Liver (tissue), 9 donors: ENCODE measurements around the gene HOXB3. TPM values are rescaled to one million over a fixed set of nuclear protein-coding genes. Genes with fewer than 3 reads are reported as not detected.

Experiments used
- DNase-seq: peaks from one replicate; pipeline ENCODE4 v3.0.0-alpha.2; 2017; ENCODE audit warnings: low spot score
- H3K27ac ChIP-seq, 2 donors: one replicate each; pipeline ENCODE4 v1.7.0; 2013; ENCODE audit warnings: inconsistent platforms in 2 of 2, low read length in 2 of 2, control low read depth in 1 of 2, low read depth in 1 of 2, mild to moderate bottlenecking in 1 of 2
- H3K27me3 ChIP-seq, 4 donors: one replicate each; pipeline versions ENCODE4 v1.6.1 to v1.7.0; 2013; ENCODE audit warnings: low read length in 3 of 4, inconsistent platforms in 1 of 4, mild to moderate bottlenecking in 1 of 4, moderate library complexity in 1 of 4; ENCODE audit not compliant: control insufficient read depth in 4 of 4, insufficient read depth in 4 of 4
- H3K36me3 ChIP-seq, 4 donors: one replicate each; pipeline versions ENCODE4 v1.6.1 to v1.7.0; 2013; ENCODE audit warnings: low read length in 3 of 4, mild to moderate bottlenecking in 3 of 4, low read depth in 1 of 4, moderate library complexity in 1 of 4; ENCODE audit not compliant: control insufficient read depth in 4 of 4, insufficient read depth in 3 of 4
- H3K4me1 ChIP-seq, 4 donors: one replicate each; pipeline versions ENCODE4 v1.6.1 to v1.7.0; 2013; ENCODE audit warnings: low read length in 3 of 4, mild to moderate bottlenecking in 3 of 4, moderate library complexity in 1 of 4; ENCODE audit not compliant: control insufficient read depth in 4 of 4, insufficient read depth in 4 of 4
- H3K4me3 ChIP-seq, 3 donors: one replicate each; pipeline versions ENCODE4 v1.6.1 to v1.7.0; 2013; ENCODE audit warnings: low read length in 3 of 3, control low read depth in 1 of 3, low read depth in 1 of 3, mild to moderate bottlenecking in 1 of 3
- H3K9ac ChIP-seq, 2 donors: one replicate each; pipeline ENCODE4 v1.7.0; 2013; ENCODE audit warnings: low read length in 2 of 2, mild to moderate bottlenecking in 2 of 2, moderate library complexity in 2 of 2, control low read depth in 1 of 2, low read depth in 1 of 2
- H3K9me3 ChIP-seq, 4 donors: one replicate each; pipeline versions ENCODE4 v1.6.1 to v1.7.0; 2013; ENCODE audit warnings: low read length in 3 of 4; ENCODE audit not compliant: control insufficient read depth in 4 of 4
- EGR1 ChIP-seq, 2 donors: IDR thresholded peaks; 2 replicates each; pipeline ENCODE4 v1.6.1; 2016 to 2018; ENCODE audit warnings: antibody characterized with exemption in 2 of 2, low read depth in 2 of 2
- FOXA1 ChIP-seq: IDR thresholded peaks from 2 replicates; pipeline ENCODE4 v1.6.1; 2016; ENCODE audit warnings: antibody characterized with exemption
- FOXA2 ChIP-seq: IDR thresholded peaks from 2 replicates; pipeline ENCODE4 v1.6.1; 2016; ENCODE audit warnings: antibody characterized with exemption
- GABPA ChIP-seq, 2 donors: IDR thresholded peaks in 1 of 2; conservative IDR thresholded peaks in 1 of 2; 2 replicates each; pipeline ENCODE4 v1.6.1; 2016; ENCODE audit warnings: antibody characterized with exemption in 2 of 2, mild to moderate bottlenecking in 1 of 2, moderate library complexity in 1 of 2
- HNF4A ChIP-seq, 2 donors: conservative IDR thresholded peaks; 2 replicates each; pipeline ENCODE4 v1.6.1; 2016; ENCODE audit warnings: antibody characterized with exemption in 2 of 2, mild to moderate bottlenecking in 2 of 2
- HNF4G ChIP-seq: IDR thresholded peaks from 2 replicates; pipeline ENCODE4 v1.6.1; 2016; ENCODE audit warnings: antibody characterized with exemption
- NR2F2 ChIP-seq: IDR thresholded peaks from 2 replicates; pipeline ENCODE4 v1.6.1; 2016; ENCODE audit warnings: antibody characterized with exemption
- RXRA ChIP-seq, 2 donors: IDR thresholded peaks; 2 replicates each; pipeline ENCODE4 v1.6.1; 2017 to 2018; ENCODE audit warnings: antibody characterized with exemption in 2 of 2, mild to moderate bottlenecking in 1 of 2
- SP1 ChIP-seq: IDR thresholded peaks from 2 replicates; pipeline ENCODE4 v1.6.1; 2018; ENCODE audit warnings: antibody characterized with exemption, mild to moderate bottlenecking
- TAF1 ChIP-seq: conservative IDR thresholded peaks from 2 replicates; pipeline ENCODE4 v1.6.1; 2016; ENCODE audit warnings: antibody characterized with exemption, mild to moderate bottlenecking
- YY1 ChIP-seq: IDR thresholded peaks from 2 replicates; pipeline ENCODE4 v1.6.1; 2016; ENCODE audit warnings: antibody characterized with exemption, mild to moderate bottlenecking
- WGBS: extraction: QIAGEN DNeasy Blood & Tissue Kit; methylation state at CpG from one replicate; pipeline ENCODE4 v1.1.7; 2013; 5-methylcytosine and 5-hydroxymethylcytosine counted together
- polyA plus RNA-seq, 2 donors: library from polyadenylated mRNA; stranded (reverse) in 1 of 2; unstranded in 1 of 2; fragments of 200-250 nt in 1 of 2; fragments of >200 nt in 1 of 2; fragmentation: Nextera tagmentation in 1 of 2; extraction: Ambion mirVana in 1 of 2; gene quantifications; one replicate each; pipeline versions ENCODE4 v1.2.1 to v1.2.3, GENCODE V29; 2013 to 2015
- total RNA-seq, 2 donors: library from RNA; depleted of rRNA; stranded (reverse); fragments of >200 nt; gene quantifications; one replicate each; pipeline ENCODE4 v1.2.3, GENCODE V29; 2014
- TF ChIP-seq, protein P1 (sequence below): IDR thresholded peaks from 2 replicates; pipeline ENCODE4 v1.6.1; 2016; ENCODE audit warnings: antibody characterized with exemption
- TF ChIP-seq, protein P2 (sequence below): IDR thresholded peaks from 2 replicates; pipeline ENCODE4 v1.6.1; 2016; ENCODE audit warnings: antibody characterized with exemption
- TF ChIP-seq, protein P3 (sequence below): fragments of 150-350 bp; IDR thresholded peaks from 2 replicates; pipeline ENCODE4 v1.5.1; 2017; ENCODE audit warnings: improper control_type of control experiment, low read depth, low read length; ENCODE audit not compliant: missing input control
- donor health status: healthy.
- donor health status: healthy.
- donor health status: healthy.
- donor health status: healthy.
- donor health status: healthy.

Gene HOXB3
- total and polyA plus RNA-seq, 4 donors, result 0.75 to 2.2 (median 1.2) TPM

DNA sequence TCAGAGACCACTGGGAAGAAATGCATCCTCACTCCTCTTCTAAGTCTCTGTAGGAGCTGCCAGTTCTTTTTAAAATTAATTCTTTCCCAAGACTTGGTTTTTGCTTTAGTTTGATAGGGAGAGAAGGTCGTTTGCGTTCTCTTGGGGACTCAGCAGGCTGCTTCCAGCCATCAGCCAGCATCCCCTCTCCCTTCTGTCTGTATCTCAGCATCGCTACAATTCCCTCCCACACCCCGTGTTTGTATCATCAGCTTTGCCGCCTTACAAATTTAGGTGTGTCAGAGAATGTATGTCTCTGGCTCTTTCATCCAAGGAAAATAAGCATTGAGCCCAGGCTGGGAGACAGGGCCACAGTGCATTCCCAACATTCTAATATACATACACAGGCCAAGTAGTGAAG lies 9.3 kb upstream of the HOXB3 start:
- WGBS, result 50% methylated on average over 5 of the region's 5 CpGs
- DNase-seq, result no peak

DNA sequence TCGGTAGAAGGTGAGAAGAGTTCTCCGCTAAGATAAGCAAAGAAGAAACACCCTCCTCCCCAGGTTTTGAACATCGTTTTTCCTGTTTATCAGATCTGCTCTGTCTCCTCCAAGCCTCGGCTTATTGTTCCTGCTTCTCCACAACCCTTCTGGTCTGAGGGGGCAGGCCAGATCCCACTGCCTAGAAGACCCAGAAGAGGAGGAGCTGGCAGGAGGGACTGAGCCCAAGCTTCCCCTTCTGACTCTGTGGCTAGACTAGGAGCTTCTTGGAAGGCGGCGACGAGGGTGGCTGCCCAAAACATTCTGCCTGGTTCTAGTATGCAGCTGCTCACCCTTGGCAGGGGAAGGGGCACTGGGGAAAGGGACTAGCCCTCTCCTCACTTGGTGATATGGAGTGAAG lies 8.7 kb upstream of the HOXB3 start:
- 27% methylated on average over 7 of the region's 7 CpGs for WGBS
- Histone ChIP-seq H3K9me3 (no peaks in the 10 kb centered on the region), H3K36me3 (no peaks in the 10 kb centered on the region), H3K27me3 (peaks cover 4 to 38% (median 12%) of the 10 kb centered on the region in 4 donors), H3K4me3 (no peak overlapping the region), H3K9ac (no peak overlapping the region), H3K27ac (no peak overlapping the region), H3K4me1 (peaks cover 0 to 25% (median 4%) of the 10 kb centered on the region in 4 donors)
- no peak for DNase-seq
- no peak for TF ChIP-seq SP1
- no peak for TF ChIP-seq YY1
- no peak for TF ChIP-seq FOXA1
- TF ChIP-seq TAF1, result no peak
- TF ChIP-seq RXRA (IDR thresholded peaks at IDR 0.05), result no peak
- TF ChIP-seq NR2F2, result no peak
- TF ChIP-seq, protein P1, sequence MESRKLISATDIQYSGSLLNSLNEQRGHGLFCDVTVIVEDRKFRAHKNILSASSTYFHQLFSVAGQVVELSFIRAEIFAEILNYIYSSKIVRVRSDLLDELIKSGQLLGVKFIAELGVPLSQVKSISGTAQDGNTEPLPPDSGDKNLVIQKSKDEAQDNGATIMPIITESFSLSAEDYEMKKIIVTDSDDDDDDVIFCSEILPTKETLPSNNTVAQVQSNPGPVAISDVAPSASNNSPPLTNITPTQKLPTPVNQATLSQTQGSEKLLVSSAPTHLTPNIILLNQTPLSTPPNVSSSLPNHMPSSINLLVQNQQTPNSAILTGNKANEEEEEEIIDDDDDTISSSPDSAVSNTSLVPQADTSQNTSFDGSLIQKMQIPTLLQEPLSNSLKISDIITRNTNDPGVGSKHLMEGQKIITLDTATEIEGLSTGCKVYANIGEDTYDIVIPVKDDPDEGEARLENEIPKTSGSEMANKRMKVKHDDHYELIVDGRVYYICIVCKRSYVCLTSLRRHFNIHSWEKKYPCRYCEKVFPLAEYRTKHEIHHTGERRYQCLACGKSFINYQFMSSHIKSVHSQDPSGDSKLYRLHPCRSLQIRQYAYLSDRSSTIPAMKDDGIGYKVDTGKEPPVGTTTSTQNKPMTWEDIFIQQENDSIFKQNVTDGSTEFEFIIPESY, result no peak
- TF ChIP-seq, protein P2, sequence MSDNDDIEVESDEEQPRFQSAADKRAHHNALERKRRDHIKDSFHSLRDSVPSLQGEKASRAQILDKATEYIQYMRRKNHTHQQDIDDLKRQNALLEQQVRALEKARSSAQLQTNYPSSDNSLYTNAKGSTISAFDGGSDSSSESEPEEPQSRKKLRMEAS, result no peak
- no peak for TF ChIP-seq HNF4A (conservative IDR thresholded peaks at IDR 0.05)
- no peak for TF ChIP-seq HNF4G

More for the DNA sequence above, 9.3 kb upstream of the HOXB3 start:
- no peak overlapping the region for H3K4me3 ChIP-seq
- H3K4me1 ChIP-seq, result peaks cover 0 to 22% (median 4%) of the 10 kb centered on the region in 4 donors
- H3K27me3 ChIP-seq, result peaks cover 1 to 44% (median 11%) of the 10 kb centered on the region in 4 donors
- no peaks in the 10 kb centered on the region for H3K36me3 ChIP-seq
- TF ChIP-seq GABPA (IDR thresholded peaks at IDR 0.05 in 1 of 2, conservative IDR thresholded peaks at IDR 0.05 in 1 of 2) (no peak), NR2F2 (no peak), FOXA2 (no peak), SP1 (no peak), EGR1 (IDR thresholded peaks at IDR 0.05; ENCODE audit: low read depth in 2 of 2) (no peak), RXRA (IDR thresholded peaks at IDR 0.05) (no peak), HNF4G (no peak), TAF1 (no peak)
- TF ChIP-seq, protein P1, result no peak
- TF ChIP-seq, protein P3, sequence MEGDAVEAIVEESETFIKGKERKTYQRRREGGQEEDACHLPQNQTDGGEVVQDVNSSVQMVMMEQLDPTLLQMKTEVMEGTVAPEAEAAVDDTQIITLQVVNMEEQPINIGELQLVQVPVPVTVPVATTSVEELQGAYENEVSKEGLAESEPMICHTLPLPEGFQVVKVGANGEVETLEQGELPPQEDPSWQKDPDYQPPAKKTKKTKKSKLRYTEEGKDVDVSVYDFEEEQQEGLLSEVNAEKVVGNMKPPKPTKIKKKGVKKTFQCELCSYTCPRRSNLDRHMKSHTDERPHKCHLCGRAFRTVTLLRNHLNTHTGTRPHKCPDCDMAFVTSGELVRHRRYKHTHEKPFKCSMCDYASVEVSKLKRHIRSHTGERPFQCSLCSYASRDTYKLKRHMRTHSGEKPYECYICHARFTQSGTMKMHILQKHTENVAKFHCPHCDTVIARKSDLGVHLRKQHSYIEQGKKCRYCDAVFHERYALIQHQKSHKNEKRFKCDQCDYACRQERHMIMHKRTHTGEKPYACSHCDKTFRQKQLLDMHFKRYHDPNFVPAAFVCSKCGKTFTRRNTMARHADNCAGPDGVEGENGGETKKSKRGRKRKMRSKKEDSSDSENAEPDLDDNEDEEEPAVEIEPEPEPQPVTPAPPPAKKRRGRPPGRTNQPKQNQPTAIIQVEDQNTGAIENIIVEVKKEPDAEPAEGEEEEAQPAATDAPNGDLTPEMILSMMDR, result no peak
- no peak overlapping the region for H3K9ac ChIP-seq
- no peak overlapping the region for H3K27ac ChIP-seq
- H3K9me3 ChIP-seq, result no peaks in the 10 kb centered on the region
